ENCODE results near the gene EPS8L1.

DNA sequence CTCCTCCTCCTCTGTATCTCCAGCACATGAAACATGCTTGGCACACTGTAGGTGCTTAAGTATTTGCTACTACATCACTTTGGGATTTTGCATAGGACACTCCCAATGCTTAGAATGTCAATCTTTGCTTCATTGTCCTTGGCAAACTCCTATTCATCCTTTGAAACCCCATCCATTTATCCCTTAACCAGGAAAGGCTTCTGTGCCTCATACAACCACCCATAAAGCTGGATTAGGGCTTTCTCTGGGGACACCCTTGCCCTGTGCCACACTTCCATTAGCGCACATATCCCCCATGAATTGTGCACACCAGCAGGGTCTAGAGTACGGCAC lies 5.8 kb upstream of the EPS8L1 start:
- TF ChIP-seq POLR2A (IDR thresholded peaks at IDR 0.05; ENCODE audit: low read depth, low read length) = no peak
- no peak for TF ChIP-seq POLR2AphosphoS5 (IDR thresholded peaks at IDR 0.05; ENCODE audit: low read depth, low read length)
- no peak for TF ChIP-seq TAF1 (IDR thresholded peaks at IDR 0.05; ENCODE audit: borderline replicate concordance, low read depth, low read length)

Measured in GM12892 (cell line).